ENCODE measurements around the gene RIOX2.

The RIOX2 gene

DNA sequence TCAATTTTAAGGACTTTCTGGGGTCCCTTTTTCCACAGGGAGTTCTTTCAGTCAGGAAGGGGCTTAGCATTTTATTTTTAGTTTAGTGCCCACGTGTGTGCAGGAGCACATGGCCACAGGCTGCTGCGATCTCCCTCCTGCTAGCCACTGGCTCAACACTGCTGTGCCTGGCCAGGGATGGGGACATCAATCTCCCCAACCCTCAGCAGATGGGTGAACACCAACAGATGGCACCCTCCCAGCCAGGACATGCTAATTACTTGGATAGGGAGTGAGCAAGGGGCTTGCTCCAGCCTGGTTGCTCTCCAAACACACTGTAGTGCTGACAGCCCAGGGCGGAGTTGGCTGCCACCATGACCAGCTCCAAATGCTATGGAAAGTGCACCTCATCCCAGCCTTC, 7.4 kb upstream of the RIOX2 start:
- Histone ChIP-seq H3K4me1 (ENCODE audit: insufficient read depth, low read length, severe bottlenecking) (peaks cover 4% of the 10 kb centered on the region), H4K20me1 (ENCODE audit: insufficient read depth, low read length) (no peaks in the 10 kb centered on the region), H3K9me2 (ENCODE audit: low read depth, low read length) (no peaks in the 10 kb centered on the region), H3K79me2 (ENCODE audit: insufficient read depth, low read length) (no peaks in the 10 kb centered on the region), H3K4me3 (ENCODE audit: low read depth, low read length, poor library complexity, severe bottlenecking) (no peak overlapping the region), H3K27me3 (ENCODE audit: insufficient read depth, low read length) (no peaks in the 10 kb centered on the region), H3F3A (ENCODE audit: insufficient read depth, low read length) (no peaks in the 10 kb centered on the region), H3K9ac (ENCODE audit: low read length) (no peak overlapping the region), H3K4me2 (ENCODE audit: low read length) (no peak overlapping the region), H3K9me3 (ENCODE audit: low read length) (no peaks in the 10 kb centered on the region), H3K36me3 (ENCODE audit: insufficient read depth, low read length) (no peaks in the 10 kb centered on the region), H2AFZ (ENCODE audit: low read length) (no peak overlapping the region), H3K27ac (ENCODE audit: low read depth, low read length, poor library complexity, severe bottlenecking) (no peak overlapping the region)
- TF ChIP-seq, protein P1, sequence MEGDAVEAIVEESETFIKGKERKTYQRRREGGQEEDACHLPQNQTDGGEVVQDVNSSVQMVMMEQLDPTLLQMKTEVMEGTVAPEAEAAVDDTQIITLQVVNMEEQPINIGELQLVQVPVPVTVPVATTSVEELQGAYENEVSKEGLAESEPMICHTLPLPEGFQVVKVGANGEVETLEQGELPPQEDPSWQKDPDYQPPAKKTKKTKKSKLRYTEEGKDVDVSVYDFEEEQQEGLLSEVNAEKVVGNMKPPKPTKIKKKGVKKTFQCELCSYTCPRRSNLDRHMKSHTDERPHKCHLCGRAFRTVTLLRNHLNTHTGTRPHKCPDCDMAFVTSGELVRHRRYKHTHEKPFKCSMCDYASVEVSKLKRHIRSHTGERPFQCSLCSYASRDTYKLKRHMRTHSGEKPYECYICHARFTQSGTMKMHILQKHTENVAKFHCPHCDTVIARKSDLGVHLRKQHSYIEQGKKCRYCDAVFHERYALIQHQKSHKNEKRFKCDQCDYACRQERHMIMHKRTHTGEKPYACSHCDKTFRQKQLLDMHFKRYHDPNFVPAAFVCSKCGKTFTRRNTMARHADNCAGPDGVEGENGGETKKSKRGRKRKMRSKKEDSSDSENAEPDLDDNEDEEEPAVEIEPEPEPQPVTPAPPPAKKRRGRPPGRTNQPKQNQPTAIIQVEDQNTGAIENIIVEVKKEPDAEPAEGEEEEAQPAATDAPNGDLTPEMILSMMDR (IDR thresholded peaks at IDR 0.05; ENCODE audit: low read length): no peak
- no peak for TF ChIP-seq EZH2 (IDR thresholded peaks at IDR 0.05; ENCODE audit: borderline replicate concordance, low read length)

DNA sequence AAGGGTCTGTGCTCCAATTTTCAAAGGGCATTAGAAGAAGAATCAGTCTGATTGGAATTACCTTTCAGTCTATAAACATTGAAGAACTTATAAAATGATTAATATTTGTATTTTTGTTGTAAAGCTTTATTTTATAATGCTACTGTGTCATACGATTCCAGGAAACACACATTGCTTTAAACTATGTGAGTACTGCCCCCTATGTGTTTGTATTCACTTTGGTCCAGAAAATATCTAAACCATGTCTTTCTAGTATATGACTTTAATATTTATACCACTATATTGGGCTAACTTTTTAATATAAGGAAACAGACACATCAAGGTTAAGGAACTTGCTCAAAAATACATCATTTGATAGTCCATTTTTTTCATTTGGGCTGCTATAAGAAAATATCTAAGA, 3.2 kb upstream of the RIOX2 start:
- peaks cover 12% of the 10 kb centered on the region for H3K79me2 ChIP-seq (ENCODE audit: insufficient read depth, low read length)
- no peak overlapping the region for H3K27ac ChIP-seq (ENCODE audit: low read depth, low read length, poor library complexity, severe bottlenecking)
- TF ChIP-seq, protein P1 (IDR thresholded peaks at IDR 0.05; ENCODE audit: low read length): peak; percentile 42
- TF ChIP-seq EZH2 (IDR thresholded peaks at IDR 0.05; ENCODE audit: borderline replicate concordance, low read length): no peak
- no peak overlapping the region for H2AFZ ChIP-seq (ENCODE audit: low read length)
- H3K9me2 ChIP-seq (ENCODE audit: low read depth, low read length): no peaks in the 10 kb centered on the region
- no peak overlapping the region for H3K4me3 ChIP-seq (ENCODE audit: low read depth, low read length, poor library complexity, severe bottlenecking)
- no peak overlapping the region for H3K4me2 ChIP-seq (ENCODE audit: low read length)
- H3K9me3 ChIP-seq (ENCODE audit: low read length): no peaks in the 10 kb centered on the region
- no peaks in the 10 kb centered on the region for H3K27me3 ChIP-seq (ENCODE audit: insufficient read depth, low read length)
- no peaks in the 10 kb centered on the region for H4K20me1 ChIP-seq (ENCODE audit: insufficient read depth, low read length)
- H3K36me3 ChIP-seq (ENCODE audit: insufficient read depth, low read length): no peaks in the 10 kb centered on the region
- H3K4me1 ChIP-seq (ENCODE audit: insufficient read depth, low read length, severe bottlenecking): peaks cover 21% of the 10 kb centered on the region
- H3K9ac ChIP-seq (ENCODE audit: low read length): no peak overlapping the region
- H3F3A ChIP-seq (ENCODE audit: insufficient read depth, low read length): no peaks in the 10 kb centered on the region

GRCh38 chr3:97974996-97975395, 2.8 kb upstream of the RIOX2 start:
- Histone ChIP-seq H2AFZ (ENCODE audit: low read length) (no peak overlapping the region; the same call in 1 of the 2 replicates), H3K36me3 (ENCODE audit: insufficient read depth, low read length) (no peaks in the 10 kb centered on the region), H3K27me3 (ENCODE audit: insufficient read depth, low read length) (no peaks in the 10 kb centered on the region), H4K20me1 (ENCODE audit: insufficient read depth, low read length) (no peaks in the 10 kb centered on the region), H3K9me2 (ENCODE audit: low read depth, low read length) (no peaks in the 10 kb centered on the region), H3K9ac (ENCODE audit: low read length) (no peak overlapping the region), H3K79me2 (ENCODE audit: insufficient read depth, low read length) (peaks cover 17% of the 10 kb centered on the region), H3K4me2 (ENCODE audit: low read length) (no peak overlapping the region), H3K27ac (ENCODE audit: low read depth, low read length, poor library complexity, severe bottlenecking) (no peak overlapping the region), H3F3A (ENCODE audit: insufficient read depth, low read length) (no peaks in the 10 kb centered on the region), H3K4me1 (ENCODE audit: insufficient read depth, low read length, severe bottlenecking) (peaks cover 26% of the 10 kb centered on the region), H3K9me3 (ENCODE audit: low read length) (no peaks in the 10 kb centered on the region), H3K4me3 (ENCODE audit: low read depth, low read length, poor library complexity, severe bottlenecking) (no peak overlapping the region)
- TF ChIP-seq EZH2 (IDR thresholded peaks at IDR 0.05; ENCODE audit: borderline replicate concordance, low read length): no peak
- TF ChIP-seq, protein P1 (IDR thresholded peaks at IDR 0.05; ENCODE audit: low read length): no peak

Data from OCI-LY1 (cell line).